ENCODE measurements around the gene CSF3R.

- TF ChIP-seq CTCF (IDR thresholded peaks at IDR 0.05) (no peak), POLR2A (IDR thresholded peaks at IDR 0.05) (no peak)
Measured at GRCh38 chr1:36443297-36443696, 39.4 kb downstream of the CSF3R start.

All from adrenal gland (tissue), 5 donors.